ENCODE results near the gene PRRG2. TPM values are rescaled to one million over a fixed set of nuclear protein-coding genes. Genes with fewer than 3 reads are reported as not detected.

Gene PRRG2
- total RNA-seq, 1 donor from 2014 or later: not detected

DNA sequence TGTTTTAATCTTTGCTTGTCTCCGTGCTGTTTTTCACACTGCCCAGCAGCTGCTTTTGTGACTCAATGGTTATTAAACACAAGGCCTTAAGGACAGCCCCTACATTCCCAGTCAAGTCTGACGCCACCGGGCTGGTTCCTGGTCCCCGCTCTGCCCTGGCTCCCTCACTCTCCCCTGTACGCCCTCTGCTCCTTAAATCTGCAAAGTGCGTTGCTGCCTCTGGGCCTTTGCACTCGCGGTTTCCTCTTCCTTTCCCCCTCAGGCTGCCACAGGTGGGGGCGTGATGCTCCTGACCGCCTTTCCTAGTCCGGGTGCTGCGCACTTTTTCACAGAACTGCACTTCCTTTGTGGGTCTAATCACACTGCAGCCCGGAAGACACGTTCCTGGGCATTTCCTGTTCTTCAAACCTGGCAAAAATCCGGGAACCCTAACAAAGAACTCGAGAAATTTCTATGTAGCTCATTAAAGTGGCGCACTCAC lies 26.4 kb upstream of the PRRG2 start:
- H3K27ac ChIP-seq: peak overlapping the region in 1 of 2 donors; percentile 23
- TF ChIP-seq CTCF (IDR thresholded peaks at IDR 0.05): no peak

DNA sequence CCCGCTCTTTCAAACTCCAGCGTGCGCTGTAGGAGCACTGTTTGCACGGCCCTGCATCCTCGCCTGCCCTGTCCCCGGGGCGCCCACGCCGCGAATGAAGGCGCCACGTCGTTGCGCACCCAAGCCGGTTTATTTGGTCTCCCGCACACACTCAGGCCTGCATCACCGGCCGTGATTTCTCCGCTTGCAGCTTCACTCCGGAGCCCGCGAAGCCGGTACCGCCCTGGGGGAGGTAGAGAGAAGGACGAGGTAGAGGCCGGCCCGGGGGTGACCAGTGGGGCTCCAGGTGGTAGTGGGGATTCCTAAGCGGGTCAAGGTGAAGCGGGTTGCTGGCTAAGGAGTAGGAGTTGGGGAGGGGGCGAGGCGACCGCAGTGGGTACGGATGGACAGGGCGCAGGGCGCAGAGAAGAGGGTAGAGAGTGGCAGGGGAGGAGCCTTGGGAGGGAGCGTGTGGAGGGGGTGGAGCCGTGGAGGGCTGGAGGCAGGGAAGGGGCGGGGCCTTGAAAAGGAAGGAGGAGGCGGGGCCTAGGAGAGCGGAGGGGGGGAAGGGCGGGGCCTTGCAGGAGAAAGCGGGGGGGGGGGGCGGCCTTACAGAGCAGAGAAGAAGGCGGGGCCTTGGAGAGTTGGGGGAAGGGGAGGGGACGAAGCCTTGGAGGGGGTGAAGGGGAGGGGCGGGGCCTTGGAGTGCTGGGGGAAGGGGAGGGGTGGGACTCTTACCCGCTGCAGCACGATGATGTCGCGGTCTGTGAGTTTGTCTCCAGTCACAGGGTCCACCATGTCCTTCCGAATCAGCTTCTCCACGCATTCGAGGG lies 25.3 kb upstream of the PRRG2 start:
- H3K4me3 ChIP-seq: no peak overlapping the region
- peak in 1 of 2 donors; percentile 73 for DNase-seq (ENCODE audit: low spot score in 2 of 2)
- no peaks in the 10 kb centered on the region for H3K9me3 ChIP-seq
- peaks cover 47 to 52% of the 10 kb centered on the region in 2 donors for H3K36me3 ChIP-seq
- no peaks in the 10 kb centered on the region for H3K27me3 ChIP-seq
- H3K27ac ChIP-seq: peak overlapping the region in 1 of 2 donors; percentile 14
- intact Hi-C loops (cut with DNase I): no loop called here
- no peak for TF ChIP-seq CTCF (IDR thresholded peaks at IDR 0.05)
- H3K4me1 ChIP-seq: no peaks in the 10 kb centered on the region

More for the DNA sequence above, 26.4 kb upstream of the PRRG2 start:
- no peaks in the 10 kb centered on the region for H3K4me1 ChIP-seq
- H3K4me3 ChIP-seq: no peak overlapping the region
- intact Hi-C loops (cut with DNase I): no loop called here
- peaks cover 44 to 48% of the 10 kb centered on the region in 2 donors for H3K36me3 ChIP-seq
- no peaks in the 10 kb centered on the region for H3K27me3 ChIP-seq
- no peak for DNase-seq (ENCODE audit: low spot score in 2 of 2)
- H3K9me3 ChIP-seq: no peaks in the 10 kb centered on the region

DNA sequence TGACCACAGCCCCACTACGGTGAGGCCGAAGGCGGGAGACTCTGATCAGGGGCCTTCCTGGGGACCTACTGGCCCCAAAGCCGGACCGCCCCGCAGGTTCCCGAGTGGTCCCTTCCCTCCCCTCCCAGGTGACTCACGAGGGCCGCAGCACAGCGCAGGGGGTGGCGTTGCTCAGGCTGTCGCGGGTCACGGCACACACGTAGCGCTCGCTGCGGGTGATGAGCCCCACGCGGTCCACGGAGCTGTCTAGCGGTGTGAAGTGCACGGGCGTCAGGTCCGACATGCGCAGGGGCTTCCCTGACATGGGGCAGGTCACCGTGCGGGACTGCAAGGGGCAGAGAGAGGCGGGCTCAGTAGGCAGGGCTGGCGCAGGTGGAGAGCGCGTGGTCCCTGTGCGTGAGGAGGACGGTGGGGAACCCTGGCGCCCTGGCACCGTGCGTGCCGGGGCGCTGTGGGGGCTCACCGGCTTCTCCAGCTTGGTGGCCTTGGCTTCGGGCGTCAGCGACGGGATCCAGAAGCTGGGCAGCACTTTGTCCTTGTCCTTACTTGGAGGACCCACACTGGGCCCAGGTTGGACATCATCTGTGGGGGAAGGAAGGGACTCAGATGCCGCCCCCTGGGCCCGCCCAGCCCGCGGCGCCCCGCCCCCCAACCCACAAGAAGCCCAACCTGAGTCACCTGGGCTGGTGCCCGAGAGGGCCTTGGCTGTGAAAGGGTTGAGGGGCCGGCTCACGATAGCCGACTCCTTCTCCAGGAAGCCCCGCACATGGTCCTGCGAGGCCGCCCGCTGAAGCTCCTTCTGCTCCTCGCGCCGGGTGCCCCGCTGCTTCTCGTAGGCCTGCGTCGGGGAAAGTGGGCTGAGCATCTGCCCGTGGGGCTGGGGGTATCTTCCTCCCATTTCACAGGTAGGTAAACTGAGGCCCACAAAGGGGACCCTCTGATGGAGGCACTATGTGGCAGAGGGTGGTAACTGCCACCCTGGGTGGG lies 24.4 kb upstream of the PRRG2 start:
- intact Hi-C loops (cut with DNase I): no loop called here
- no peak for TF ChIP-seq CTCF (IDR thresholded peaks at IDR 0.05)
- H3K9me3 ChIP-seq: no peaks in the 10 kb centered on the region
- no peak for DNase-seq (ENCODE audit: low spot score in 2 of 2)
- H3K27ac ChIP-seq: peak overlapping the region in 1 of 2 donors; percentile 14
- no peaks in the 10 kb centered on the region for H3K27me3 ChIP-seq
- peaks cover 47 to 52% of the 10 kb centered on the region in 2 donors for H3K36me3 ChIP-seq
- H3K4me3 ChIP-seq: no peak overlapping the region
- H3K4me1 ChIP-seq: no peaks in the 10 kb centered on the region

GRCh38 chr19:49557641-49558325 lies 23.3 kb upstream of the PRRG2 start:
- Histone ChIP-seq H3K36me3 (peaks cover 45 to 52% of the 10 kb centered on the region in 2 donors), H3K4me3 (no peak overlapping the region), H3K4me1 (no peaks in the 10 kb centered on the region), H3K27me3 (no peaks in the 10 kb centered on the region), H3K27ac (no peak overlapping the region), H3K9me3 (no peaks in the 10 kb centered on the region)
- no peak for TF ChIP-seq CTCF (IDR thresholded peaks at IDR 0.05)
- DNase-seq (ENCODE audit: low spot score in 2 of 2): no peak
- intact Hi-C loops (cut with DNase I): no loop called here

GRCh38 chr19:49558591-49558990 lies 22.5 kb upstream of the PRRG2 start:
- H3K4me3 ChIP-seq: no peak overlapping the region
- no peaks in the 10 kb centered on the region for H3K4me1 ChIP-seq
- peaks cover 43 to 52% of the 10 kb centered on the region in 2 donors for H3K36me3 ChIP-seq
- no peak for TF ChIP-seq CTCF (IDR thresholded peaks at IDR 0.05)
- no peak overlapping the region for H3K27ac ChIP-seq
- intact Hi-C loops (cut with DNase I): no loop called here
- no peak for DNase-seq (ENCODE audit: low spot score in 2 of 2)
- H3K9me3 ChIP-seq: no peaks in the 10 kb centered on the region
- no peaks in the 10 kb centered on the region for H3K27me3 ChIP-seq
